Testis (tissue), 3 donors: ENCODE data around the gene P2RX7. TPM values are rescaled to one million over a fixed set of nuclear protein-coding genes. Genes with fewer than 3 reads are reported as not detected.

Experiments
- DNase-seq: peaks from one replicate; pipeline ENCODE4 v3.0.0-alpha.2; 2019
- H3K27ac ChIP-seq, 2 donors: fragments of 200-600 bp; sonication (generic); one replicate each; pipeline ENCODE4 v1.5.1; 2019
- H3K27me3 ChIP-seq: fragments of 200-600 bp; sonication (generic); one replicate; pipeline ENCODE4 v1.5.1; 2019
- H3K36me3 ChIP-seq: fragments of 200-600 bp; sonication (generic); one replicate; pipeline ENCODE4 v1.5.1; 2017; ENCODE audit warnings: low read depth; ENCODE audit errors: missing control alignments
- H3K4me1 ChIP-seq: fragments of 200-600 bp; sonication (generic); one replicate; pipeline ENCODE4 v1.5.1; 2019
- H3K4me3 ChIP-seq, 2 donors: fragments of 200-600 bp; sonication (generic); one replicate each; pipeline ENCODE4 v1.5.1; 2017 to 2019
- H3K9me3 ChIP-seq: fragments of 200-600 bp; sonication (generic); one replicate; pipeline ENCODE4 v1.5.1; 2017
- POLR2A ChIP-seq: fragments of 450-650 bp; IDR thresholded peaks from one replicate; pipeline ENCODE4 v1.6.1; 2017; ENCODE audit warnings: antibody characterized with exemption, mild to moderate bottlenecking, moderate library complexity
- WGBS, 2 donors: methylation state at CpG; one replicate each; pipeline ENCODE4 v1.1.5; 2018; 5-methylcytosine and 5-hydroxymethylcytosine counted together
- intact Hi-C: fragments of 100-400 bp; cut with DNase I; formaldehyde crosslinking; loops from one replicate; pipeline ENCODE4 v1.15.1; 2023; ENCODE audit warnings: low total_unique reads
- polyA plus RNA-seq: library from polyadenylated mRNA; stranded (reverse); fragments of 350-450 nt; fragmentation: Illumina TruSeq; extraction: RNeasy Lipid Tissue Mini Kit (QIAGEN cat#74804); gene quantifications from one replicate; pipeline ENCODE4 v1.2.3, GENCODE V29; 2014; ENCODE audit warnings: low read depth, low replicate concordance; ENCODE audit not compliant: insufficient read depth
- total RNA-seq, 2 donors: library from RNA; depleted of rRNA; stranded (reverse); fragments of >200 nt; gene quantifications; one replicate each; pipeline ENCODE4 v1.2.3, GENCODE V29; 2016
- TF ChIP-seq, protein P1 (sequence below), 3 experiments: fragments of 450-650 bp in 2 of 3; fragments of 200-600 bp in 1 of 3; sonication (generic) in 1 of 3; IDR thresholded peaks; one replicate each; pipeline ENCODE4 v1.5.1; 2016 to 2019; ENCODE audit warnings: antibody characterized with exemption in 3 of 3, mild to moderate bottlenecking in 2 of 3, moderate library complexity in 1 of 3

The P2RX7 gene
- total and polyA plus RNA-seq, 3 donors from 2014 or later = 3.0 to 12.8 (median 5.6) TPM

DNA sequence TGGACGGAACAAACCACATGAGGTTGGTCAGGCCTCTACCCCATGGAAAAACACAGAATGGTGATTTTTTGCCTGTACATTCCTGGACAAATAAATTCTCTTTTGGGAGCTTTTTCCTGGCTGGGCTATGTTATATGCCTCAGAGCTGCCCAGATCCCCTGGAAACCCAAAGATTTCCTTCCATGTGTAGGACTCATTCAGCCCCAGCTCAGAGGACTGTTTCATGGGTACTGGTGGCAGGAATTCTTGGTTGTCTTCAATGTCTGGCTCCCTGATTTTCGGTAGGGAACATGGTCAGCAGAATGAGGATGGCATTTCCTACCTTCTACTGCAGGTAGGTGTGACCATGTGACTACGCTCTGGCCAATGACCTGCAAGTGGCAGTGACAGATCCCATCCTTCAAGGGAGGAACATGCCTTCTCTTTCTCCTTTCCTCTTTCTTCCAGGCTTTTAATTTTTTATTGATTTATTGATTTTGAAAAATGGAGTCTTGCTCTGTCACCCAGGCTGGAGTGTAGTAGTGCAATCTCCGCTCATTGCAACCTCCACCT is 15.4 kb upstream of the P2RX7 start:
- TF ChIP-seq POLR2A = no peak
- TF ChIP-seq, protein P1, sequence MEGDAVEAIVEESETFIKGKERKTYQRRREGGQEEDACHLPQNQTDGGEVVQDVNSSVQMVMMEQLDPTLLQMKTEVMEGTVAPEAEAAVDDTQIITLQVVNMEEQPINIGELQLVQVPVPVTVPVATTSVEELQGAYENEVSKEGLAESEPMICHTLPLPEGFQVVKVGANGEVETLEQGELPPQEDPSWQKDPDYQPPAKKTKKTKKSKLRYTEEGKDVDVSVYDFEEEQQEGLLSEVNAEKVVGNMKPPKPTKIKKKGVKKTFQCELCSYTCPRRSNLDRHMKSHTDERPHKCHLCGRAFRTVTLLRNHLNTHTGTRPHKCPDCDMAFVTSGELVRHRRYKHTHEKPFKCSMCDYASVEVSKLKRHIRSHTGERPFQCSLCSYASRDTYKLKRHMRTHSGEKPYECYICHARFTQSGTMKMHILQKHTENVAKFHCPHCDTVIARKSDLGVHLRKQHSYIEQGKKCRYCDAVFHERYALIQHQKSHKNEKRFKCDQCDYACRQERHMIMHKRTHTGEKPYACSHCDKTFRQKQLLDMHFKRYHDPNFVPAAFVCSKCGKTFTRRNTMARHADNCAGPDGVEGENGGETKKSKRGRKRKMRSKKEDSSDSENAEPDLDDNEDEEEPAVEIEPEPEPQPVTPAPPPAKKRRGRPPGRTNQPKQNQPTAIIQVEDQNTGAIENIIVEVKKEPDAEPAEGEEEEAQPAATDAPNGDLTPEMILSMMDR (IDR thresholded peaks at IDR 0.05) = no peak
- Histone ChIP-seq H3K4me1 (no peaks in the 10 kb centered on the region), H3K9me3 (no peaks in the 10 kb centered on the region), H3K27me3 (no peaks in the 10 kb centered on the region), H3K36me3 (no peaks in the 10 kb centered on the region), H3K4me3 (no peak overlapping the region), H3K27ac (no peak overlapping the region)
- no peak for DNase-seq
- intact Hi-C loops = no loop called here
- WGBS, 2 donors = 92 to 96% methylated on average over 4 of the region's 4 CpGs

GRCh38 chr12:121120323-121120722 is 12.4 kb upstream of the P2RX7 start:
- DNase-seq = no peak
- no peak overlapping the region for H3K4me3 ChIP-seq
- intact Hi-C loops = no loop called here
- TF ChIP-seq POLR2A = no peak
- TF ChIP-seq, protein P1 (IDR thresholded peaks at IDR 0.05) = no peak
- H3K27me3 ChIP-seq = no peaks in the 10 kb centered on the region
- no peaks in the 10 kb centered on the region for H3K9me3 ChIP-seq
- no peak overlapping the region for H3K27ac ChIP-seq
- WGBS, 2 donors = 70 to 74% methylated on average over 6 of the region's 6 CpGs
- H3K4me1 ChIP-seq = no peaks in the 10 kb centered on the region
- no peaks in the 10 kb centered on the region for H3K36me3 ChIP-seq

DNA sequence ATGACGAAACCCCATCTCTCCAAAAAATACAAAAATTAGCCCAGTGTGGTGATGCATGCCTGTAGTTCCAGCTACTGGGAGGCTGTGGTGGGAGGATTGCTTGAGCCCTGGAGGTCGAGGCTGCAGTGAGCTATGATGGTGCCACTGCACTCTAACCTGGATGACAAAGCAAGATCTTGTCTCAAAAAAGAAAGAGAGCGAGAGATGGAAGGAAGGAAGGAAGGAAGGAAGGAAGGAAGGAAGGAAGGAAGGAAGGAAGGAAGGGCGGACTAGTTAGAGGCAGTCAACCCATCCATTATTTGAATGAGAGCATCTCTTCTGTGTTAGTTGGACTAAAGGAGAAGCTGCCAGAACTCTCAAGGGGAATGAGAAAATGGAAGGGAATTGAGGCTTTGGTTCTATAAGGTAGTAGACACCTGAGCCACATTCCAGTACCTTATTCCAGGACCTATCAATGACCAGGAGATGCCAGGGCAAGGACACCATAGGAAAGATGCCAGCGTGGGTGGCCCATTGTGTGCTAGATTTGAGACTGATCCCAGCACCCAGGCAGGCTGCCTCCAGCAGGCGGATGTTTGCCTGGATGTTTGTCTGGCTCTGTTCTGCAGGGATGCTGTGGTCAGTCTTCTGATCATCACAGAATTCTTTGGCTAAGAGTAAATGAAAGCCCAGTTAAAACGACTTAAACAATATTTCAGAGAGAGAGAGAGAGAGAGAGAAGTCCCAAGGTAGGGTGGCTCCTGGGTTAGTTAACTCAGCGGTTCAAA is 11.5 kb upstream of the P2RX7 start:
- intact Hi-C loops = no loop called here
- DNase-seq = no peak
- TF ChIP-seq, protein P1 (IDR thresholded peaks at IDR 0.05) = no peak
- TF ChIP-seq POLR2A = no peak
- Histone ChIP-seq H3K27ac (no peak overlapping the region), H3K27me3 (no peaks in the 10 kb centered on the region), H3K9me3 (no peaks in the 10 kb centered on the region), H3K36me3 (no peaks in the 10 kb centered on the region), H3K4me3 (no peak overlapping the region), H3K4me1 (no peaks in the 10 kb centered on the region)
- 79 to 83% methylated on average over 8 of the region's 8 CpGs for WGBS, 2 donors

GRCh38 chr12:121121805-121122204 is 10.9 kb upstream of the P2RX7 start:
- H3K27me3 ChIP-seq = no peaks in the 10 kb centered on the region
- H3K4me3 ChIP-seq = no peak overlapping the region
- intact Hi-C loops = no loop called here
- peaks cover 3% of the 10 kb centered on the region for H3K4me1 ChIP-seq
- TF ChIP-seq POLR2A = no peak
- TF ChIP-seq, protein P1 (IDR thresholded peaks at IDR 0.05) = no peak
- no peak for DNase-seq
- H3K9me3 ChIP-seq = no peaks in the 10 kb centered on the region
- no peaks in the 10 kb centered on the region for H3K36me3 ChIP-seq
- no peak overlapping the region for H3K27ac ChIP-seq
- 77 to 81% methylated on average over 4 of the region's 4 CpGs for WGBS, 2 donors

- TF ChIP-seq POLR2A = no peak
- TF ChIP-seq, protein P1 (IDR thresholded peaks at IDR 0.05) = no peak
- H3K4me1 ChIP-seq = peaks cover 10% of the 10 kb centered on the region
- 86 to 93% methylated on average over 2 of the region's 2 CpGs for WGBS, 2 donors
- H3K27me3 ChIP-seq = no peaks in the 10 kb centered on the region
- H3K27ac ChIP-seq = no peak overlapping the region
- no peak for DNase-seq
- no peak overlapping the region for H3K4me3 ChIP-seq
- intact Hi-C loops = no loop called here
- no peaks in the 10 kb centered on the region for H3K9me3 ChIP-seq
- H3K36me3 ChIP-seq = no peaks in the 10 kb centered on the region
Measured at GRCh38 chr12:121123488-121123887, 9.2 kb upstream of the P2RX7 start.
